HepG2 (cell line): ENCODE measurements around the gene MDFIC. TPM values are rescaled to one million over a fixed set of nuclear protein-coding genes. Genes with fewer than 3 reads are reported as not detected.

Experiments used
- ATAC-seq: fragments of 200-7000 bp; cut with Tn5 transposase; 3 replicates; pipeline ENCODE4 v1.9.1; 2020; ENCODE audit warnings: mild to moderate bottlenecking, moderate library complexity
- BruUV-seq: library from RNA; stranded (reverse); fragments of 400-500 nt; replicated peaks from 2 replicates; lab custom pipeline; 2021; lab: Mats Ljungman, UMichigan
- CTCF ChIA-PET: fragments of 300-600 bp; formaldehyde crosslinking; extraction: SDS; loops from one replicate; lab custom pipeline; 2021; ENCODE audit warnings: low total read pairs, inconsistent platforms, low intra/inter-chr PET ratio; lab: Yijun Ruan, JAX
- POLR2A ChIA-PET: fragments of 350-600 bp; sonication (Branson Sonifier 250); formaldehyde crosslinking; loops from one replicate; lab custom pipeline; 2020; ENCODE audit warnings: antibody characterized with exemption, inconsistent platforms; lab: Yijun Ruan, JAX
- DNase-seq: peaks from one replicate; pipeline ENCODE4 v3.0.0-alpha.2; 2015; ENCODE audit warnings: low spot score
- FAIRE-seq: peaks from 3 replicates; lab custom pipeline; 2011; peaks lifted over from hg19 to GRCh38; lab: Jason Lieb, UNC
- H2AFZ ChIP-seq: one replicate; pipeline ENCODE4 v1.6.1; 2011; ENCODE audit warnings: low read length, inconsistent platforms
- H3K27ac ChIP-seq: fragments of 300-600 bp; 3 replicates; pipeline ENCODE4 v1.8.0; 2011; ENCODE audit warnings: mixed run types, mild to moderate bottlenecking, mixed read lengths, low read length, inconsistent platforms; ENCODE audit not compliant: insufficient read depth; ENCODE audit errors: extremely low read length
- H3K27me3 ChIP-seq, 2 experiments: fragments of 200-600 bp in 1 of 2; 2 replicates in 1 of 2; 3 replicates in 1 of 2; pipeline versions ENCODE4 v1.6.0 to v1.8.0; 2011; ENCODE audit warnings: low read length in 2 of 2, mild to moderate bottlenecking in 2 of 2, moderate library complexity in 2 of 2, inconsistent platforms in 1 of 2; ENCODE audit not compliant: insufficient read depth in 2 of 2, control insufficient read depth in 1 of 2
- H3K36me3 ChIP-seq, 2 experiments: fragments of 200-600 bp in 1 of 2; replicated peaks in 1 of 2; 2 replicates in 1 of 2; 3 replicates in 1 of 2; pipeline versions ENCODE4 v1.5.1 to v1.8.0; 2011; ENCODE audit warnings: low read length in 2 of 2, inconsistent platforms in 1 of 2; ENCODE audit not compliant: insufficient read depth in 2 of 2, control insufficient read depth in 1 of 2
- H3K4me1 ChIP-seq: 2 replicates; pipeline ENCODE4 v1.5.1; 2012; ENCODE audit warnings: low read length, inconsistent platforms; ENCODE audit not compliant: insufficient read depth
- H3K4me2 ChIP-seq: 2 replicates; pipeline ENCODE4 v1.6.0; 2011; ENCODE audit warnings: low read depth, low read length, inconsistent platforms
- H3K4me3 ChIP-seq, 3 experiments: fragments of 200-600 bp in 1 of 3; sonication (generic), shearing (Covaris generic) in 1 of 3; replicated peaks in 1 of 3; 2 replicates each; pipeline ENCODE4 v1.5.1; 2011 to 2016; ENCODE audit warnings: low read length in 3 of 3, inconsistent platforms in 2 of 3, low read depth in 2 of 3, mild to moderate bottlenecking in 2 of 3, control low read depth in 1 of 3, mixed read lengths in 1 of 3; ENCODE audit not compliant: insufficient read depth in 1 of 3
- H3K79me2 ChIP-seq: one replicate; pipeline ENCODE4 v1.6.1; 2011; ENCODE audit warnings: low read length, inconsistent platforms; ENCODE audit not compliant: insufficient read depth
- H3K9ac ChIP-seq: 2 replicates; pipeline ENCODE4 v1.6.0; 2011; ENCODE audit warnings: mild to moderate bottlenecking, low read depth, low read length, inconsistent platforms; ENCODE audit not compliant: insufficient read depth
- H3K9me3 ChIP-seq: 2 replicates; pipeline ENCODE4 v1.5.1; 2012; ENCODE audit warnings: mild to moderate bottlenecking, low read length
- H4K20me1 ChIP-seq: 2 replicates; pipeline ENCODE4 v1.6.0; 2011; ENCODE audit warnings: inconsistent platforms, mild to moderate bottlenecking, low read length, moderate library complexity; ENCODE audit not compliant: insufficient read depth
- ATF7 ChIP-seq, 2 experiments: fragments of 450-650 bp in 1 of 2; sonication (generic) in 1 of 2; formaldehyde crosslinking in 1 of 2; IDR thresholded peaks; 2 replicates each; pipeline versions ENCODE4 v1.4.0 to v1.6.1; 2016 to 2020; ENCODE audit warnings: antibody characterized with exemption in 1 of 2, mild to moderate bottlenecking in 1 of 2, missing genetic modification reagents in 1 of 2
- DPF2 ChIP-seq: sonication (generic); formaldehyde crosslinking; IDR thresholded peaks from 2 replicates; pipeline ENCODE4 v1.4.0; 2020; ENCODE audit warnings: mild to moderate bottlenecking, low read depth, missing genetic modification reagents, borderline replicate concordance
- HBP1 ChIP-seq: IDR thresholded peaks from 2 replicates; pipeline ENCODE4 v1.6.1; 2016; ENCODE audit warnings: low read depth, control low read depth
- HDAC2 ChIP-seq: sonication (generic); formaldehyde crosslinking; IDR thresholded peaks from 2 replicates; pipeline ENCODE4 v1.4.0; 2020; ENCODE audit warnings: missing genetic modification reagents
- ISL2 ChIP-seq: sonication (generic); formaldehyde crosslinking; IDR thresholded peaks from 2 replicates; pipeline ENCODE4 v1.5.0; 2020; ENCODE audit warnings: missing genetic modification reagents
- NONO ChIP-seq, 2 experiments: fragments of 450-650 bp in 1 of 2; sonication (generic) in 1 of 2; formaldehyde crosslinking in 1 of 2; IDR thresholded peaks in 1 of 2; conservative IDR thresholded peaks in 1 of 2; 2 replicates each; pipeline versions ENCODE4 v1.6.1 to v1.8.0; 2017 to 2022; ENCODE audit warnings: mild to moderate bottlenecking in 1 of 2, missing genetic modification reagents in 1 of 2, moderate library complexity in 1 of 2
- PAWR ChIP-seq: sonication (generic); formaldehyde crosslinking; IDR thresholded peaks from 2 replicates; pipeline ENCODE4 v1.4.0; 2020; ENCODE audit warnings: missing genetic modification reagents, mild to moderate bottlenecking, borderline replicate concordance
- POLR2A ChIP-seq, 2 experiments: IDR thresholded peaks; 2 replicates each; pipeline ENCODE4 v1.6.1; 2011; ENCODE audit warnings: low read depth in 2 of 2, low read length in 2 of 2, mild to moderate bottlenecking in 1 of 2, moderate library complexity in 1 of 2; ENCODE audit not compliant: insufficient read depth in 1 of 2
- RBFOX2 ChIP-seq: fragments of 200-400 bp; formaldehyde crosslinking; IDR thresholded peaks from 2 replicates; pipeline ENCODE4 v1.6.1; 2017; ENCODE audit warnings: low read depth, mild to moderate bottlenecking, low read length
- SMC3 ChIP-seq: IDR thresholded peaks from 2 replicates; pipeline ENCODE4 v1.6.1; 2011; ENCODE audit warnings: low read length, improper control_type of control experiment
- TCF7 ChIP-seq: sonication (generic); IDR thresholded peaks from 2 replicates; pipeline ENCODE4 v1.6.1; 2016; ENCODE audit warnings: antibody characterized with exemption, low read depth
- THAP8 ChIP-seq: sonication (generic); formaldehyde crosslinking; IDR thresholded peaks from 2 replicates; pipeline ENCODE4 v1.5.1; 2020; ENCODE audit warnings: missing genetic modification reagents, mild to moderate bottlenecking, borderline replicate concordance
- ZBTB42 ChIP-seq: sonication (generic); formaldehyde crosslinking; IDR thresholded peaks from 2 replicates; pipeline ENCODE4 v1.5.0; 2020; ENCODE audit warnings: mild to moderate bottlenecking, missing genetic modification reagents
- ZMAT3 ChIP-seq: sonication (generic); formaldehyde crosslinking; conservative IDR thresholded peaks from 2 replicates; pipeline ENCODE4 v1.7.0; 2021; ENCODE audit warnings: missing genetic modification reagents
- ZNF224 ChIP-seq: sonication (generic); formaldehyde crosslinking; IDR thresholded peaks from 2 replicates; pipeline ENCODE4 v1.5.0; 2020; ENCODE audit warnings: mild to moderate bottlenecking, missing genetic modification reagents
- ZNF235 ChIP-seq: sonication (generic); formaldehyde crosslinking; IDR thresholded peaks from 2 replicates; pipeline ENCODE4 v1.8.1; 2023; ENCODE audit warnings: mild to moderate bottlenecking, missing genetic modification reagents, borderline replicate concordance
- ZNF569 ChIP-seq: sonication (generic); formaldehyde crosslinking; IDR thresholded peaks from 2 replicates; pipeline ENCODE4 v1.5.0; 2020; ENCODE audit warnings: mild to moderate bottlenecking, missing genetic modification reagents, moderate library complexity, borderline replicate concordance
- ZNF629 ChIP-seq: sonication (generic); formaldehyde crosslinking; conservative IDR thresholded peaks from 2 replicates; pipeline ENCODE4 v1.5.0; 2020; ENCODE audit warnings: missing genetic modification reagents
- ZNF770 ChIP-seq: sonication (generic); formaldehyde crosslinking; IDR thresholded peaks from 2 replicates; pipeline ENCODE4 v1.5.0; 2020; ENCODE audit warnings: mild to moderate bottlenecking, missing genetic modification reagents
- ZNF775 ChIP-seq: sonication (generic); formaldehyde crosslinking; IDR thresholded peaks from 2 replicates; pipeline ENCODE4 v1.4.0; 2020; ENCODE audit warnings: missing genetic modification reagents, mild to moderate bottlenecking, moderate library complexity, borderline replicate concordance
- WGBS: methylation state at CpG from one replicate; pipeline ENCODE4 v1.1.6; 2017; ENCODE audit warnings: low lambda C conversion rate; 5-methylcytosine and 5-hydroxymethylcytosine counted together
- in situ Hi-C: cut with HindIII; loops from 2 replicates; pipeline ENCODE4 v1.10.0; 2017; ENCODE audit warnings: low pct_unique_long_range_greater_than_20kb; ENCODE audit not compliant: extremely low pct_ligation_motif_present
- intact Hi-C: fragments of 100-400 bp; cut with micrococcal nuclease; formaldehyde crosslinking; loops from one replicate; pipeline ENCODE4 v1.10.0; 2022; ENCODE audit not compliant: unreplicated experiment
- polyA plus RNA-seq, 8 experiments: library from polyadenylated mRNA; depleted of rRNA in 3 of 8; stranded (reverse) in 7 of 8; unstranded in 1 of 8; fragments of >200 nt; fragmentation: Illumina TruSeq in 4 of 8; extraction: Trizol in 4 of 8; gene quantifications; 2 replicates each; pipeline versions ENCODE4 v1.2.1 to v1.2.3, GENCODE V29; 2011 to 2016; ENCODE audit warnings: low read depth in 4 of 8, missing spikeins in 1 of 8, mixed read lengths in 1 of 8; ENCODE audit not compliant: insufficient read depth in 1 of 8
- total RNA-seq, 5 experiments: library from RNA; depleted of rRNA; stranded (reverse); fragments of >200 nt; fragmentation: Illumina TruSeq; extraction: Trizol; gene quantifications; 2 replicates each; pipeline ENCODE4 v1.2.3, GENCODE V29; 2016; ENCODE audit warnings: low read depth in 1 of 5

The MDFIC gene
- total and polyA plus RNA-seq, 2 of the 13 experiments (the other 11 are each of a cell fraction or from before 2014, with no cell fraction given) = 0.13 TPM; not detected in 1

DNA sequence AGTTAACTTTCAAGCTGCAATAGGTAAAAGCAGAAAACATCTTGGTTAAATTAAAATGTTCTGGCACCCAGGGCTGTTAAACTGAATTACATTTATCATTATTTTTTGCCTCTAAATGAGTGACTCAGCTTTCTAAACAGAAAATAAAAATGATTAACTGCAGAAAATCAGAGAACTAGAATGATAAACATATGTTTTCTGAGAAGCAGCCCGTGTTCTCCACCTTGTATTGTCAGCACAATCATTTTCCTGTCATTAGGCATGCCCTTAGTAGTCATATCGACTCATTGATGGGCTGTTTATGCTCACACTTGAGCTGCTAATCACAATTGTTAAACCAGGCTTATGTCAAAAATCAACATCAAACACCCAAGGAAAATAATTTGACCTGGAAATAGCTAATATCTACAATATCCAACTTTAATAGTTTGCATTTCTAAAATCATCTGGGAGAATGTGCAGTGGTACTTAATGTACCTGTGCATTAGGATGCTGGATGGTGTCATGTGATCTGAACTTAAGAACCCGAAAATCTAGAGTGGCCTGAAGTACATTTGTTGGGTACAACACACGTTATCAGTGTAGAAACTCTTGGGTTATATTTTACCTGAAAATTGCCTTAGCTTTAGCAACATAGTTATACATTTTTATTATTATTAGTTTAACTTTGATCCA lies 2.3 kb downstream of the MDFIC start:
- BruUV-seq = no TSS peak
- no peak overlapping the region for H3K4me3 ChIP-seq
- ChIA-PET CTCF (no interaction called here), POLR2A (no interaction called here)
- H3K9ac ChIP-seq = no peak overlapping the region
- WGBS = 37% methylated on average over 4 of the region's 4 CpGs
- H3K27me3 ChIP-seq = peaks cover 2 to 19% of the 10 kb centered on the region in 2 experiments; a peak in 3 of 5 replicates
- H3K79me2 ChIP-seq = no peaks in the 10 kb centered on the region
- no peak for ATAC-seq
- H3K36me3 ChIP-seq = no peaks in the 10 kb centered on the region
- H3K27ac ChIP-seq = no peak overlapping the region
- no peak for FAIRE-seq
- no peak overlapping the region for H3K4me2 ChIP-seq
- intact Hi-C loops = no loop called here
- TF ChIP-seq POLR2A (IDR thresholded peaks at IDR 0.05; ENCODE audit: insufficient read depth in 1 of 2, low read depth in 2 of 2, low read length in 2 of 2) (no peak), ATF7 (IDR thresholded peaks at IDR 0.05) (no peak), ATF7 (CRISPR knock-in tag; IDR thresholded peaks at IDR 0.05) (no peak), THAP8 (no peak), ZBTB42 (CRISPR knock-in tag) (no peak), ZNF235 (CRISPR knock-in tag) (no peak), HBP1 (CRISPR knock-in tag) (no peak), RBFOX2 (no peak), TCF7 (no peak), HDAC2 (CRISPR knock-in tag) (no peak), ISL2 (CRISPR knock-in tag) (no peak), ZNF569 (CRISPR knock-in tag) (no peak), ZNF775 (CRISPR knock-in tag) (no peak), SMC3 (no peak), DPF2 (CRISPR knock-in tag) (no peak), ZNF629 (CRISPR knock-in tag) (no peak), NONO (IDR thresholded peaks at IDR 0.05) (no peak), NONO (CRISPR knock-in tag; conservative IDR thresholded peaks at IDR 0.05) (no peak), PAWR (CRISPR knock-in tag) (no peak), ZNF224 (no peak), ZNF770 (CRISPR knock-in tag) (no peak), ZMAT3 (CRISPR knock-in tag) (no peak)
- peaks cover 19% of the 10 kb centered on the region for H3K4me1 ChIP-seq
- H3K9me3 ChIP-seq = no peaks in the 10 kb centered on the region
- no peak for DNase-seq
- H4K20me1 ChIP-seq = no peaks in the 10 kb centered on the region
- no peak overlapping the region for H2AFZ ChIP-seq
- in situ Hi-C loops = no loop called here
